B cell (primary cell): ENCODE data around the gene HAUS7.

Experiments
- EZH2 ChIP-seq: IDR thresholded peaks from 2 replicates; pipeline ENCODE4 v1.6.1; 2012; ENCODE audit warnings: borderline replicate concordance, low read depth, mild to moderate bottlenecking, moderate library complexity, low read length; ENCODE audit not compliant: insufficient read depth, poor library complexity, severe bottlenecking
- TF ChIP-seq, protein P1 (sequence below): fragments of 200-600 bp; IDR thresholded peaks from one replicate; pipeline ENCODE4 v1.8.0; 2022; ENCODE audit warnings: antibody characterized with exemption, mild to moderate bottlenecking

- TF ChIP-seq, protein P1, sequence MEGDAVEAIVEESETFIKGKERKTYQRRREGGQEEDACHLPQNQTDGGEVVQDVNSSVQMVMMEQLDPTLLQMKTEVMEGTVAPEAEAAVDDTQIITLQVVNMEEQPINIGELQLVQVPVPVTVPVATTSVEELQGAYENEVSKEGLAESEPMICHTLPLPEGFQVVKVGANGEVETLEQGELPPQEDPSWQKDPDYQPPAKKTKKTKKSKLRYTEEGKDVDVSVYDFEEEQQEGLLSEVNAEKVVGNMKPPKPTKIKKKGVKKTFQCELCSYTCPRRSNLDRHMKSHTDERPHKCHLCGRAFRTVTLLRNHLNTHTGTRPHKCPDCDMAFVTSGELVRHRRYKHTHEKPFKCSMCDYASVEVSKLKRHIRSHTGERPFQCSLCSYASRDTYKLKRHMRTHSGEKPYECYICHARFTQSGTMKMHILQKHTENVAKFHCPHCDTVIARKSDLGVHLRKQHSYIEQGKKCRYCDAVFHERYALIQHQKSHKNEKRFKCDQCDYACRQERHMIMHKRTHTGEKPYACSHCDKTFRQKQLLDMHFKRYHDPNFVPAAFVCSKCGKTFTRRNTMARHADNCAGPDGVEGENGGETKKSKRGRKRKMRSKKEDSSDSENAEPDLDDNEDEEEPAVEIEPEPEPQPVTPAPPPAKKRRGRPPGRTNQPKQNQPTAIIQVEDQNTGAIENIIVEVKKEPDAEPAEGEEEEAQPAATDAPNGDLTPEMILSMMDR, result no peak
- TF ChIP-seq EZH2, result no peak
These were observed 26.2 kb upstream of the HAUS7 start for GRCh38 chrX:153496590-153496959.
